ENCODE measurements around the gene TTPAL.
"Not testable (repeated sequence)": the region's sequence is repeated elsewhere in the genome, so short reads cannot be mapped to it uniquely, and the experiment has no call there.

Gene TTPAL

DNA sequence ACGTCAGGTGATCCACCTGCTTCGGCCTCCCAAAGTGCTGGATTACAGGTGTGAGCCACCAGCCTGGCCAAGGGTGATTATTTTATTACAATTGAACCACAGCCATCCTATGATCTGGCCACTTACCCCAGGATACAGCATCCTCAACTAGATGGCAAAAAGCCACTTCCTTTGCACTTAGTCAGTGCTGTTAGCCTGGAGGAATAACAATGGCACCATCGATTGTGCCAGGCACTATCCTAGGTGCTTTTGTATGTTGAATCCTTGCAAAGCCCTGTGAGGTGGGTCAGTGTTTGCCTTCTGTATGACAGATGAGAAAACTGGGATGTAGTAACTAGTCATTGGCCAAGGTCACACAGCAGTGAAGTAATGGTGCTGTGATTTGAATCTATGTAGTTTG is 11.2 kb upstream of the TTPAL start:
- H3K27ac ChIP-seq = no peak overlapping the region
- TF ChIP-seq, protein P1, sequence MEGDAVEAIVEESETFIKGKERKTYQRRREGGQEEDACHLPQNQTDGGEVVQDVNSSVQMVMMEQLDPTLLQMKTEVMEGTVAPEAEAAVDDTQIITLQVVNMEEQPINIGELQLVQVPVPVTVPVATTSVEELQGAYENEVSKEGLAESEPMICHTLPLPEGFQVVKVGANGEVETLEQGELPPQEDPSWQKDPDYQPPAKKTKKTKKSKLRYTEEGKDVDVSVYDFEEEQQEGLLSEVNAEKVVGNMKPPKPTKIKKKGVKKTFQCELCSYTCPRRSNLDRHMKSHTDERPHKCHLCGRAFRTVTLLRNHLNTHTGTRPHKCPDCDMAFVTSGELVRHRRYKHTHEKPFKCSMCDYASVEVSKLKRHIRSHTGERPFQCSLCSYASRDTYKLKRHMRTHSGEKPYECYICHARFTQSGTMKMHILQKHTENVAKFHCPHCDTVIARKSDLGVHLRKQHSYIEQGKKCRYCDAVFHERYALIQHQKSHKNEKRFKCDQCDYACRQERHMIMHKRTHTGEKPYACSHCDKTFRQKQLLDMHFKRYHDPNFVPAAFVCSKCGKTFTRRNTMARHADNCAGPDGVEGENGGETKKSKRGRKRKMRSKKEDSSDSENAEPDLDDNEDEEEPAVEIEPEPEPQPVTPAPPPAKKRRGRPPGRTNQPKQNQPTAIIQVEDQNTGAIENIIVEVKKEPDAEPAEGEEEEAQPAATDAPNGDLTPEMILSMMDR (conservative IDR thresholded peaks at IDR 0.05) = no peak

DNA sequence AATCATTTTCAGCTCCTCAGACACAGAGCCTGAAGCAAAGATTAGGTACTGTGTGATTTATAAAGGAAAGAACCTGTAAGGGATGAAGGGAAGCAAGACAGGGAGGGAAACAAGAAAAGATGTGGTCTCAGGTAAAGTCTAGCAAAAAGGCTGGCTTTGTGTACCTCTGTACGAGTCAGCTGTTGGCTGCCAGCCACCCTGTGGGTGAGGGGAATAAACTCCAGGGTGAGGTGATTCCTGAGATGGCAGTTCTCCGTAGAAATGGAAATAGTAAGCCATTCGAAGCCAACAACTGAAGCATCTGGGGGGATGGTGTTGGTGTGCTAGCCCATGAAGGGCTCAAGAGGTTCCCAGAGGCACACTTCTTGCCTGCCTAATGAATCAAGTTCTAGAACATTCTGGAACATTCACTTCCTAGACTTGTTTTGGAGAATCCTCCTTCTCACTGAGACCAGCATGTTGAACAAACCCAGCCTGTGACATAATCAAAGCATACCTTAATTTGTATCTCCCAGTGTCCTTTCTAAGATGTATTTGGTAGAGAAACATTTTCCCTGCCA is 10.6 kb upstream of the TTPAL start:
- TF ChIP-seq, protein P1 (conservative IDR thresholded peaks at IDR 0.05) = no peak
- no peak overlapping the region for H3K27ac ChIP-seq

DNA sequence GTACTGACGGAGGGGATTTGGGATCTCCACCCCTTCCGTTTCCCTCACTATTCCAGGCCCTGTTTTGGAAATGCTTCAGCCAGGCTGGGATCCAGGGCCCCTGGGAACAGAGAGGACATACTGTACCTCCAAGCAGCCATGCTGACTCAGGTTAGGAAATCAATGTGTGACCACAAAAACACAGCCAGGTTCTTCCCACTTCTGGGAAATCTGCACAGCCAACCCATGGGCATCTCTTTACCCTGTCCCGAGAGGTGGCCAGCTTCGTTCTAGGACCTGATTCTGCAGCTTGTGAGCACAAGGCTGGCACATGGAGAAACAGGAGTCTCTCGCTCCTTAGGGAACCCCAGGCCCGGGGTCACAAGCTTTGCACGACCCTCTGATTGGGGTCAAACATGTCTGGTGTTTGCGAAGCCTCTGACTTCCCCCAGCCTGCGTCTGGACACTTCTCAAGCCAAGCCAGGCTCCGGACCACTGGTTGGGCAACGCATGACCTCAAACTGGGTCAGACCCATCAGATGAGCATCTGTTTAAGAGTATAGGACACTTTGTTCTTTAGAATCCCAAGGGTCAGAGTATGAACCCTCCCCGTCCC is 8.3 kb upstream of the TTPAL start:
- TF ChIP-seq, protein P1 (conservative IDR thresholded peaks at IDR 0.05) = no peak
- H3K27ac ChIP-seq = no peak overlapping the region

DNA sequence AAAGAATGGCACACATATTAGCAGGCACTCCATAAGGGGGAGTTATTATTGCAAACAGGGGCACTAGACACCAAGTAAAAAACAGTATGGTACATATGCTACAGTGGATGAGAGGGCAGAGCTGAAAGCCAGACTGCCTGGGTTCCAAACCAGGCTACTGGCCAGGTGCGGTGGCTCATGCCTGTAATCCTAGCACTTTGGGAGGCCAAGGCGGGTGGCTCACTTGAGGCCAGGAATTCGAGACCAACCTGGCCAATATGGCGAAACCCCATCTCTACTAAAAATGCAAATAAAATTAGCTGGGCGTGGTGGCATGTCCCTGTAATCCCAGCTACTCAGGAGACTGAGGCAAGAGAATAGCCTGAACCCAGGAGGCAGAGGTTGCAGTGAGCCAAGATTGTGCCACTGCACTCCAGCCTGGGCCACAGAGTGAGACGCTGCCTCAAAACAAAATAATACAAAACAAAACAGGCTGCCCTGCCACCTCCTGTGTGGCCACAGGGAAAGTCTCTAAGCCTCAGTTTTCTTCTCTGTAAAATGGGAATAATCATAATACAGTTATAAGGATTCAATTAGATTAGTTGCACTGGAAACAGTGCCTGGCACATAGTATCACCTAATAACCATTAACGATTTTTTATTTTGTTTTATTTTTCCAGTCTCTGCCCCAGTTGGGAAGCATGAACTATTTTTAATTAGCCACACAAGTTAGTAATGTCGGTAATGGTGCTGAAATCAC is 7.5 kb upstream of the TTPAL start:
- TF ChIP-seq, protein P1 (conservative IDR thresholded peaks at IDR 0.05) = no peak
- H3K27ac ChIP-seq = no peak overlapping the region

DNA sequence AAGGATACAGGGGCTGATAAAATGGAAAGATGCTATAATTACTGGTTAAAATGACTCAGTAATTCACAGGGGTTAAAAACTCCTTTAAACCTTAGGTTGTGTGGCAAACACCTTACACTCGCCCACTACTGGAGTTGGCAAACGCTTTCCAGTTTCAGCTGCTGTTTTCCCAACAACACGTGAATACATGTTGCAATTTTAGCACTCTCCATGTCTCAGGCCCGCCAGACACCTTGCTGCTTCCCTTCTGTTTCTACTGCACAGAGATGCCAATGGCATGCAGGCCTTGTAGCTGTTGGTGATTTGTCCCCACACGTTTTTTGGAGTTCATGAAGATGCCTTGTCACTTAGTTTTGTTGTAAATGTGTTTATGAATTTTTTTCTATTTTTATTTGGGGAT is 5.3 kb upstream of the TTPAL start:
- no peak overlapping the region for H3K27ac ChIP-seq
- TF ChIP-seq, protein P1 (conservative IDR thresholded peaks at IDR 0.05) = no peak

DNA sequence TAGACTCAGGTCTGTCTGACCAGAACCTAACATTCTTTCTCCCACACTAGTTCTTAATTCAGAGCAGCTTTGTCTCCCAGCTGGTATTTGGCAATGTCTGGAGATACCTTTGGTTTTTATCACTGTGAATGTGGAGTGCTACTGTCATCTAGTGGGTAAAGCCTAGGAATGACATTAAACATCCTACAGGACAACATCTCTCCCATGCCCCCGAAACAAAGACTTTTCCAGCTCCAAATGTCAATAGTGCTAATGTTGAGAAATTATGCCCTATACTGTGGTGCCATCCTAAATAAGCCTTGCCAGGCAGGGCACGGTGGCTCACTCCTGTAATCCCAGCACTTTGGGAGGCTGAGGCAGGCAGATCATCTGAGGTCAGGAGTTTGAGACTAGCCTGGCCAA is 4.2 kb upstream of the TTPAL start:
- H3K27ac ChIP-seq = no peak overlapping the region
- TF ChIP-seq, protein P1 (conservative IDR thresholded peaks at IDR 0.05) = peak; percentile 98

DNA sequence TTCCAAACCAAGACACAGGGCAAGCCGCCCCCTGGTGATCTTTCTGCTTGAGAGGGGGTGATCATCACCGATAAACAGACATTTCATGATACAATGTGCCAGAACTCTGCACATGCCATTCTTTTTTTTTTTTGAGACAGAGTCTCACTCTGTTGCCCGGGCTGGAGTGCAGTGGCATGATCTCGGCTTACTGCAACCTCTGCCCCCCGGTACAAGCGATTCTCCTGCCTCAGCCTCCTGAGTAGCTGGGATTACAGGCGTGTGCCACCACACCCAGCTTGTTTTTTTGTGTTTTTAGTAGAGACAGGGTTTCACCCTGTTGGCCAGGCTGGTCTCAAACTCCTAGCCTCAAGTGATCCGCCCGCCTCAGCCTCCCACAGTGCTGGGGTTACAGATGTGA is 3.4 kb upstream of the TTPAL start:
- H3K27ac ChIP-seq = not testable (repeated sequence)

DNA sequence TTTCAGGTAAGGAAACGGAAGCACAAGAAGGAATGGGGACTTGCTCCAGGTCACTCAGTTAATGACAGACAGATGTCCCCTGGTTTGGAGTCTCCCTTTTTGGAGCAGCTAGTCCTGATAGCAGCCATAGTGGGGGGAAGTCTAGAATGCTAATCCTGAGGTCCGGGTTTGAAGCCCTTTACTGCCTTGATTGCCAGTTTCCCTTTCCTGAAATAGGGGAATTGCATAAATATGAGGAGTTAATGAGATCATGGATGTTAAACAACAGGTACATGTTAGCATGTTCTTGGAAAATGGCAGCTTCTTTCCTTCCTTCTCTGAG is 341 bp upstream of the TTPAL start:
- TF ChIP-seq, protein P1 (conservative IDR thresholded peaks at IDR 0.05) = no peak
- H3K27ac ChIP-seq = peak overlapping the region; percentile 81
